KOPT-K1 (cell line): ENCODE measurements around the gene GNG7.
"Not testable (repeated sequence)": the region's sequence is repeated elsewhere in the genome, so short reads cannot be mapped to it uniquely, and the experiment has no call there.

Experiments
- H3K27ac ChIP-seq: fragments of 200-600 bp; sonication (generic); 2 replicates; pipeline ENCODE4 v1.5.1; 2016; ENCODE audit warnings: antibody characterized with exemption, mild to moderate bottlenecking, low read depth, low read length; ENCODE audit not compliant: poor library complexity, severe bottlenecking
- H3K36me3 ChIP-seq: fragments of 200-600 bp; sonication (generic); 2 replicates; pipeline ENCODE4 v1.5.1; 2017; ENCODE audit warnings: antibody characterized with exemption, mild to moderate bottlenecking, low read length, moderate library complexity; ENCODE audit not compliant: insufficient read depth
- H3K9me3 ChIP-seq: fragments of 200-600 bp; sonication (generic); 2 replicates; pipeline ENCODE4 v1.5.1; 2017; ENCODE audit warnings: antibody characterized with exemption, low read length, mild to moderate bottlenecking; ENCODE audit not compliant: insufficient read depth, poor library complexity, severe bottlenecking

The GNG7 gene

GRCh38 chr19:2572152-2572551 lies 130.3 kb downstream of the GNG7 start:
- H3K9me3 ChIP-seq, H3K27ac ChIP-seq, H3K36me3 ChIP-seq: not testable (repeated sequence)

DNA sequence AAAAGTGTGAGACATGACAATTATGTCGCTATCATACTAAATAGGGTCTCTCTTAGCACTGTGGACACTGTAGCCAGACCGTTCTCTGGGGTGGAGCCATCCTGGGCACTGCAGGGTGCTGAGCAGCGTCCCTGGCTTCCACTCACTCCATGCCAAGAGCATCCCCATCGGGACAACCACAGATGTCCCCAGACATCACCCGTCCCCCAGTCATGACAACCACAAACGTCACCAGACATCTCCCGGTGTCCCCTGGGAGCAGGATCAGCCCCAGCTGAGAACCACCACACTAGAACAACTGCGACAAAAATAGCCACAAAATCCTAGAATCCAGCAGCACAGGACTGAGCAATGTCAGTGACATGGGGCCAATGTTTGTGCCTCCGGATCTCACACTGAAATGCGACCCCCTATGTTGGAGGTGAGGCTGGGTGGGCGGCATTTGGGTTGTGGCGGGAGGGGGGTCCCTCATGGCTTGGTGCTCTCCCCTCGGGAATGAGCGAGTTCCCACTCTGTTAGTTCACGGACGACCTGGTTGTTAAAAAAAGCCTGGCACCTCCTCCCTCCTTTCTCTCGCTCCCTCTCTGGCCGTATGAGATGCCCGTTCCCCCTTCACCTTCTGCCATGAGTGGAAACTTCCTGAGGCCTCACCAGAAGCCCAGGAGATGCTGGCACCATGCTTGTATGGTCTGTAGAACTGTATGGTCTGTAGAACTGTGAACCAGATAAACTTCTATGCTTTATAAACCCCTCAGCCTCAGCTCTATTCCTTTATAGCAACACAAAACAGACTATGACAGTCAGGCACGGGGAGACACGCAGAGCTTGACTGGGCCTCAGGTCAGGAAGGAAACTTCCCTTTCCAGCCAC lies 132.7 kb downstream of the GNG7 start:
- Histone ChIP-seq H3K9me3 (no peaks in the 10 kb centered on the region), H3K27ac (no peak overlapping the region), H3K36me3 (no peaks in the 10 kb centered on the region)

GRCh38 chr19:2567996-2568395 lies 134.5 kb downstream of the GNG7 start:
- H3K36me3 ChIP-seq = no peaks in the 10 kb centered on the region
- H3K27ac ChIP-seq = no peak overlapping the region
- H3K9me3 ChIP-seq = no peaks in the 10 kb centered on the region

- Histone ChIP-seq H3K36me3 (no peaks in the 10 kb centered on the region), H3K9me3 (no peaks in the 10 kb centered on the region), H3K27ac (no peak overlapping the region)
Measured at GRCh38 chr19:2567580-2567979, 134.9 kb downstream of the GNG7 start.

GRCh38 chr19:2563546-2563945 lies 138.9 kb downstream of the GNG7 start:
- H3K36me3 ChIP-seq, H3K27ac ChIP-seq, H3K9me3 ChIP-seq: not testable (repeated sequence)

DNA sequence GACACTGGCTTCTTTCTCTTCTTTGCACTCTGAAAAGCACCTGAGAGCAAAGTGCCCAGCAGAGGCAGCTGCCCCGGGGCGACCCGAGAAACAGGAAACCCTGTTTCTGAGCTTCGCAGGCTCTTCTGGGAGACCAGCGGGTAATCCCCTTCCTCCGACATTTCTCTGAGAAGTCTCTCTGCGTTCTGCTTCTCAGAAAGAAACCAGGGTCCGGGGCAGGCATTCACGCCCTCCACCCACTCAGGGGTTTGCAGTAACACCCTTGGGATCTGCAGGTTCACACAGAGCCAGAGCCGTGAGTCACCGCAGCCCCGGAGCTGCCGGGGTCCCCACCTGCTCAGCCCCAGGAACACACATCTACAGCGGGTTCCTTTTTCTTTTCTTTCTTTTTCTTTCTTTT lies 140.6 kb downstream of the GNG7 start:
- Histone ChIP-seq H3K36me3 (no peaks in the 10 kb centered on the region), H3K27ac (peak overlapping the region; percentile 69), H3K9me3 (no peaks in the 10 kb centered on the region)

DNA sequence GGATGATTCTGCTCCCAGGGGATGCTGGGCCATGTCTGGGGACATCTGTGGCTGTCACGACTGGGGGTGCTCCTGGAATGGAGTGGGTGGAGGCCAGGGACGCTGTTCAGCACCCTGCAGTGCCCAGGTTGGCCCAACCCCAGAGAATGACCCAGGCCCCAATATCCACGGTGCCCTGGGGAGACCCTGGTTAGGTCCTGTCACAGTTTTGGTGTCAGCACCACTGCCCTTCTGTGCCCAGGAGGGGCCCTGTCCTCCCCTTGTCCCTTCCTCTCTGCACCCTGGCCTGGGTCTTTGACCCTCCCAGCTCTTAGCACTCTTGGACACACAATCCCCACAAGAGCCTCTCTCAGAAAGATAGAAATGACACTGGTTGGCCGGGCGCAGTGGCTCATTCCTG lies 141.3 kb downstream of the GNG7 start:
- Histone ChIP-seq H3K27ac (peak overlapping the region; percentile 69), H3K36me3 (no peaks in the 10 kb centered on the region), H3K9me3 (no peaks in the 10 kb centered on the region)

DNA sequence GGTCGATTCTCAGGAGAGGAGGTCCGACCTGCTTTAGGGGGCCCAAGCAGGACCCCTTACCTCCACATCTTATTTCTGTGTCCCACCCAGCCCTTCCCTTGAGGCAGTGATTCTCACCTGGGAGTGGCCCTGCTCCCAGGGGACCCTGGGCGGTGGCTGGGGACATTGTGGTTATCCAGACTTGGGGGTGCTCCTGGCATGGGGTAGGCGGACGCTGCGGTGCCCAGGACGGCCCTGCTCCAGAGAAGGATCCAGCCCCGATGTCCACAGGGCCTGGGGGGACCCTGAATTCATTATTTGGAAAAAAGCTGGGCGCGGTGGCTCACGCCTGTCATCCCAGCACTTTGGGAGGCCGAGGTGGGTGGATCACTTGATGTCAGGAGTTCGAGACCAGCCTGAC lies 142.1 kb downstream of the GNG7 start:
- H3K36me3 ChIP-seq = no peaks in the 10 kb centered on the region
- no peak overlapping the region for H3K27ac ChIP-seq
- H3K9me3 ChIP-seq = no peaks in the 10 kb centered on the region

GRCh38 chr19:2558543-2558942 lies 144.0 kb downstream of the GNG7 start:
- no peaks in the 10 kb centered on the region for H3K9me3 ChIP-seq
- H3K27ac ChIP-seq = no peak overlapping the region
- no peaks in the 10 kb centered on the region for H3K36me3 ChIP-seq

- H3K36me3 ChIP-seq = not testable (repeated sequence)
Measured at GRCh38 chr19:2558131-2558530, 144.4 kb downstream of the GNG7 start.

DNA sequence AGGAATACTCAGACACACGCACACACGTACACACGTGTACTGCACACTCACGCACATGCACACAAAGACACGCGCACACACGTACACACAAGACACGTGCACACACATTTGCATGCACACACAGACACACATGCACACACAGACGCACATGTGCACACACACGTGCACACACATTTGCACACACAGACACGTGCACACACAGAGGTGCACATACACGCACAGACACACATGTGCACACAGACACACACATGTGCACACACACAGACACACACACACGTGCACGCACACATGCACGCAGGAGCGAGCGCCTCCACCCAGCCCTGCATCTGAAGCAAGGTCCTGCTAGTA lies 145.4 kb downstream of the GNG7 start:
- Histone ChIP-seq H3K27ac (no peak overlapping the region), H3K9me3 (no peaks in the 10 kb centered on the region), H3K36me3 (no peaks in the 10 kb centered on the region)

More at GRCh38 chr19:2558131-2558530, 144.4 kb downstream of the GNG7 start:
- not testable (repeated sequence) for H3K9me3 ChIP-seq, H3K27ac ChIP-seq

DNA sequence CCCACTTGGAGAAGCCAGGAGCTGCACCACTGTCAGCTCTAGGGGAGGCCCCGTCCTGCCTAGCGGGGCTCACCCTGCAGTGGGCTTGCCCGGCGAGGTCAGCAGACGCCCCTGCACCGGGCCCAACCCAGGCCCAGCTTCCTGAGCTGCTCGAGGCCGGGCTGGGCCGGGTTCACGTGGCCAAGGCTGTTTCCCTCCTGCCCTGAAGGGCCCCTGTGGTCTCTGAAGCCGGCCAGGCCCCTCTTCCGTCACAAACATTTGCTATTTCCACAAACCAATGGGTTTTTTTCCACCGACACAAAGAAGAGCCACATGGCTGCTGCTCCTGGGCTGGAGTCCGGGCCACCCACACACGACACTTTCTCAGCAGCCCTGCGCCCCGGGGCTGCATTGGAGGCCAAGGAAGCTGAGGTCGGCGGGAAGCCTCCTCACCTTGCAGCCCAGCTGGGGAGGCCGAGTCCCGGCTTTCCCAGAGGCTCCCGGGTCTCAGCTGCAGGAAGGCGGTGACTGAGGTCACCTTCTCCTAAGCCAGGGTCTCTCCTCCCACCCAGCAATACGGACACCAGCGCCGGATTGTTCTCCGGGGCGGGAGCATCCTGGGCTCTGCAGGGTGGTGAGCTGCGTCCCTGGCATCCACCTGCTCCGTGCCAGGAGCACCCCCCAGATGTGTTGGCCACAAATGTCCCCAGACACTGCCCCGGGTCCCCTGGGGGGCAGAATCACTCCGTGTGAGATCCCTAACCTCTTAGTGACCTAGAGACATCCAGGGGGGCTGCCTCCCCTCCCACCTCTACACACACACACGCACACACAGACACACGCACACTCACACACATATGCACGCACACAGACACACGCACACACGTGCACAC lies 146.0 kb downstream of the GNG7 start:
- Histone ChIP-seq H3K27ac (no peak overlapping the region), H3K9me3 (no peaks in the 10 kb centered on the region), H3K36me3 (no peaks in the 10 kb centered on the region)

GRCh38 chr19:2555422-2556220 lies 146.9 kb downstream of the GNG7 start:
- no peaks in the 10 kb centered on the region for H3K36me3 ChIP-seq
- H3K9me3 ChIP-seq = no peaks in the 10 kb centered on the region
- no peak overlapping the region for H3K27ac ChIP-seq

- H3K36me3 ChIP-seq = no peaks in the 10 kb centered on the region
- H3K27ac ChIP-seq = no peak overlapping the region
- H3K9me3 ChIP-seq = no peaks in the 10 kb centered on the region
Measured at GRCh38 chr19:2554856-2555255, 147.6 kb downstream of the GNG7 start.

DNA sequence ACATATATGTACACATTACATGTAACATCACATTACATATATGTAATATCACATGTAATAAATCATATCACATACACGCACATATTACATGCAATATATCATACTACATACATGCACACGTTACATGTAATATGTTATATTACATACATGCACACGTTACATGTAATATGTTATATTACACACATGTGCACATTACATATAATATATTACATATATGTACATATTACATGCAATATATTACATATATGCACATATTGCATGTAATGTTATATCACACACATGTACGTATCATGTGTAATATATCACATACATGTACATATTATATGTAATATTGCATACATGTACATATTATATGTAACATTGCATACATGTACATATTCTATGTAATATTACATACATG lies 149.0 kb downstream of the GNG7 start:
- H3K9me3 ChIP-seq = no peaks in the 10 kb centered on the region
- no peak overlapping the region for H3K27ac ChIP-seq
- no peaks in the 10 kb centered on the region for H3K36me3 ChIP-seq
